Kidney (tissue), 14 donors: ENCODE results near the gene SCN1B. TPM values are rescaled to one million over a fixed set of nuclear protein-coding genes. Genes with fewer than 3 reads are reported as not detected.

Source experiments
- DNase-seq, 5 donors: peaks; one replicate each; pipeline ENCODE4 v3.0.0-alpha.2; 2013 to 2020
- FAIRE-seq: peaks from 2 replicates; lab custom pipeline; 2012; peaks lifted over from hg19 to GRCh38; lab: Jason Lieb, UNC
- H3K27ac ChIP-seq, 2 donors: one replicate each; pipeline ENCODE4 v1.7.0; 2013; ENCODE audit warnings: low read depth in 2 of 2, low read length in 2 of 2, inconsistent platforms in 1 of 2
- H3K27me3 ChIP-seq: one replicate; pipeline ENCODE4 v1.7.1; 2013; ENCODE audit warnings: low read length, inconsistent platforms; ENCODE audit not compliant: control insufficient read depth, insufficient read depth
- H3K36me3 ChIP-seq, 3 donors: one replicate each; pipeline versions ENCODE4 v1.7.0 to v1.7.1; 2013; ENCODE audit warnings: low read length in 3 of 3, control low read depth in 1 of 3, inconsistent platforms in 1 of 3; ENCODE audit not compliant: insufficient read depth in 3 of 3, control insufficient read depth in 2 of 3
- H3K4me1 ChIP-seq, 3 donors: one replicate each; pipeline versions ENCODE4 v1.7.0 to v1.7.1; 2013; ENCODE audit warnings: low read length in 3 of 3, inconsistent platforms in 1 of 3, low read depth in 1 of 3; ENCODE audit not compliant: control insufficient read depth in 2 of 3, insufficient read depth in 2 of 3
- H3K4me3 ChIP-seq, 3 donors: one replicate each; pipeline versions ENCODE4 v1.7.0 to v1.8.1; 2013; ENCODE audit warnings: low read length in 3 of 3, control low read depth in 1 of 3, inconsistent platforms in 1 of 3
- H3K9ac ChIP-seq, 3 donors: one replicate each; pipeline versions ENCODE4 v1.7.0 to v1.7.1; 2013; ENCODE audit warnings: low read length in 3 of 3, control low read depth in 1 of 3, inconsistent platforms in 1 of 3
- H3K9me3 ChIP-seq, 3 donors: one replicate each; pipeline versions ENCODE4 v1.7.0 to v1.7.1; 2013; ENCODE audit warnings: low read length in 3 of 3, control low read depth in 1 of 3, inconsistent platforms in 1 of 3; ENCODE audit not compliant: control insufficient read depth in 2 of 3, insufficient read depth in 1 of 3
- CTCF ChIP-seq: IDR thresholded peaks from 3 replicates; pipeline ENCODE4 v1.5.1; 2012; ENCODE audit warnings: mild to moderate bottlenecking, moderate library complexity, borderline replicate concordance; ENCODE audit not compliant: insufficient read depth; ENCODE audit errors: extremely low read depth
- intact Hi-C: fragments of 100-400 bp; cut with DNase I; formaldehyde crosslinking; loops from one replicate; pipeline ENCODE4 v1.11.1; 2022
- polyA plus RNA-seq: library from polyadenylated mRNA; stranded (reverse); fragments of 350-450 nt; fragmentation: Illumina TruSeq; extraction: RNeasy Lipid Tissue Mini Kit (QIAGEN cat#74804); gene quantifications from one replicate; pipeline ENCODE4 v1.2.3, GENCODE V29; 2014; ENCODE audit warnings: low read depth, low replicate concordance; ENCODE audit not compliant: insufficient read depth
- total RNA-seq: library from RNA; stranded (reverse); fragmentation: NEBNext Ultra II Directional; extraction: Animal tissue kit (Norgen Biotek cat#: 25700); gene quantifications from one replicate; pipeline ENCODE4 v1.2.1, GENCODE V29; 2021
- donor health status: control.
- donor health status: control.
- donor health status: control.
- donor health status: control.
- donor health status: control.
- donor health status: DM: yes; HTN: yes; CAD: no.
- donor health status: Normal renal cell carcinoma (clear cell type).

SCN1B gene
- total and polyA plus RNA-seq, 2 donors from 2014 or later, result 9.6 to 24.1 TPM

- no peak for DNase-seq
- H3K9ac ChIP-seq, result no peak overlapping the region
- TF ChIP-seq CTCF, result no peak
- peaks cover 8 to 23% (median 11%) of the 10 kb centered on the region in 3 donors for H3K36me3 ChIP-seq
- H3K4me3 ChIP-seq, result no peak overlapping the region
- no peak for FAIRE-seq
- H3K27me3 ChIP-seq, result no peaks in the 10 kb centered on the region
- H3K4me1 ChIP-seq, result peaks cover 0 to 9% (median 0%) of the 10 kb centered on the region in 3 donors
- intact Hi-C loops, result no loop called here
- H3K9me3 ChIP-seq, result no peaks in the 10 kb centered on the region
- no peak overlapping the region for H3K27ac ChIP-seq
Measured at GRCh38 chr19:35015270-35015953, 14.9 kb upstream of the SCN1B start.

- TF ChIP-seq CTCF, result no peak
- Histone ChIP-seq H3K4me3 (no peak overlapping the region), H3K4me1 (peaks cover 0 to 9% (median 0%) of the 10 kb centered on the region in 3 donors), H3K9ac (no peak overlapping the region), H3K27ac (no peak overlapping the region), H3K9me3 (no peaks in the 10 kb centered on the region), H3K36me3 (peaks cover 11 to 26% (median 12%) of the 10 kb centered on the region in 3 donors), H3K27me3 (no peaks in the 10 kb centered on the region)
- FAIRE-seq (no peak), DNase-seq (no peak)
- intact Hi-C loops, result no loop called here
Measured at GRCh38 chr19:35015954-35016351, 14.3 kb upstream of the SCN1B start.

- intact Hi-C loops, result no loop called here
- Histone ChIP-seq H3K9ac (no peak overlapping the region), H3K9me3 (no peaks in the 10 kb centered on the region), H3K27me3 (no peaks in the 10 kb centered on the region), H3K4me1 (peaks cover 0 to 7% (median 0%) of the 10 kb centered on the region in 3 donors), H3K36me3 (peaks cover 6 to 21% (median 12%) of the 10 kb centered on the region in 3 donors), H3K4me3 (no peak overlapping the region), H3K27ac (no peak overlapping the region)
- DNase-seq (no peak), FAIRE-seq (no peak)
- no peak for TF ChIP-seq CTCF
Measured at GRCh38 chr19:35017507-35017906, 12.8 kb upstream of the SCN1B start.
